Kidney glomerular epithelial cell (primary cell): ENCODE results near the gene SLC17A5.
"Not testable (repeated sequence)": the region's sequence is repeated elsewhere in the genome, so short reads cannot be mapped to it uniquely, and the experiment has no call there.

Experiments used
- DNase-seq: peaks from one replicate; lab custom pipeline; 2025; lab: John Stamatoyannopoulos, UW

The SLC17A5 gene

DNA sequence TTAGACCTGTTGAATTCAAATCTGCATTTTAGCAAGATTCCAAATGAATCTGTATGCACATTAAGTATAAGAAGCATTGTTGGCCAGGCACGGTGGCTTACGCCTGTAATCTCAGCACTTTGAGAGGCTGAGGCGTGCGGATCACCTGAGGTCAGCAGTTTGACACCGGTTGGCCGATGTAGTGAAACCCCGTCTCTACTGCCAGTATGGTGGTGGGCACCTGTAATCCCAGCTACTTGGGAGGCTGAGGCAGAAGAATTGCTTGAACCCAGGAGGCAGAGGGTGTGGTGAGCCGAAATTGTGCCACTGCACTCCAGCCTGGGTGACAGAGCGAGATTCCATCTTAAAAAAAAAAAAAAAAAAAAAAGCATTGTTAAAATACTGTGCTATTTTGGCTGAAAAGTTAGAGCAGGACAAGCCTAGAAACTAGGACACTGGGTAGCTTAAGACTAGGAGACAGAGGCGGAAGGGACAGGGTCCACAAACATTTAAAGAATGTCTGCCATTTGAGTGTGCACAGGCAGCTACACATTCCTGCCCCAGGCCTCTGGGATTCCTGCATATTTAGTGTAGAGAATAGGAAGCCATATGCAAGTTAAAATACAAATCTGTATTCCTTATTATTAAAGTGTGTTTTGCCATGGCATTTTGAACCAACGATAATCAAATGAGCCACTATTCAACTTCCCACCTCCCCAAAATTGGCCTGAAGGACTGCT, 87.9 kb downstream of the SLC17A5 start:
- DNase-seq: no peak

DNA sequence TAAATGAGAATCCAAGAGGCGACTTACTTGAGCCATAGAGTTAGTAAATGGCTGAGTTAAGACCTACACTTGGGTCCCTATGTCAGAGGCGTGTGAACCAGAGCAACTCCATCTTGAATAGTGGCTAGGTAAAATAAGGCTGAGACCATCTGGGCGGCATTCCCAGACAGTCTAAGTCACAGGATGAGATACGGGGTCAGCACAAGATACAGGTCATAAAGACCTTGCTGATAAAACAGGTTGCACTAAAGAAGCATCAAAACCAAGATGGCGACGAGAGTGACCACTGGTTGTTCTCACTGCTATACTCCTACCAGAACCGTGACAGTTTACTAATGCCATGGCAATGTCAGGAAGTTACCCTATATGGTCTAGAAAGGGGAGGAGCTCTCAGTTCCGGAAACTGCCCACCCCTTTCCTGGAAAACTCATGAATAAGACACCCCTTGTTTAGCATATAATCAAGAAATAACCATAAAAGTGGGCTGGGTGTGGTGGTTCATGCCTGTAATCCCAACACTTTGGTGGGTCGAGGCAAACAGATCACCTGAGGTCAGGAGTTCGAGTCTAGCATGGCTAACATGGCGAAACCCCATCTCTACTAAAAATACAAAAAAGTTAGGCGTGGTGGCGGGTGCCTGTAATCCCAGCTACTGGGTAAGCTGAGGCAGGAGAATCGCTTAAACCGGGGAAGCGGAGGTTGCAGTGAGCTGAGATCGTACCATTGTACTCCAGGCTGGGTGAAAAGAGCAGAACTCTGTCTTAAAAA, 89.0 kb downstream of the SLC17A5 start:
- DNase-seq: no peak

DNA sequence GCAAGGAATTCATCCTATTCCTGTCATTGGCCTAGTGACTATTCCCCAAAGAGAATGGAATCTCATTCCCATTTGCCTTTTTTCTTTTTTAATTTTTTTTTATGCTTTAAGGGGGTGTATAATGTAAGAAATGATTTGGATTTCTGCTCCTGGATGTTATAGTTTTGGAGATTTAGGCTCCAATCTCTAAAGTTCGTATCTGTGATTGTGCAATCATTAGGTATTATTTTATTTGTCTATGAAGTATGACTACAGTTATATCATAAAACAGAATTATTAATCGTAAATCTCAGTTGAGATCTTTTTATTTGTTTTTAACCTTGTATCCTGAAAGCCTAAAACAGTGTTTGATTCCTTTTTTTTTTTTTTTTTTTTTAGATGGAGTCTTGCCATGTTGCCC, 91.2 kb downstream of the SLC17A5 start:
- no peak for DNase-seq

- no peak for DNase-seq
Observed at GRCh38 chr6:73560853-73561407, 92.9 kb downstream of the SLC17A5 start.

- no peak for DNase-seq
Observed at GRCh38 chr6:73560182-73560732, 93.5 kb downstream of the SLC17A5 start.

DNA sequence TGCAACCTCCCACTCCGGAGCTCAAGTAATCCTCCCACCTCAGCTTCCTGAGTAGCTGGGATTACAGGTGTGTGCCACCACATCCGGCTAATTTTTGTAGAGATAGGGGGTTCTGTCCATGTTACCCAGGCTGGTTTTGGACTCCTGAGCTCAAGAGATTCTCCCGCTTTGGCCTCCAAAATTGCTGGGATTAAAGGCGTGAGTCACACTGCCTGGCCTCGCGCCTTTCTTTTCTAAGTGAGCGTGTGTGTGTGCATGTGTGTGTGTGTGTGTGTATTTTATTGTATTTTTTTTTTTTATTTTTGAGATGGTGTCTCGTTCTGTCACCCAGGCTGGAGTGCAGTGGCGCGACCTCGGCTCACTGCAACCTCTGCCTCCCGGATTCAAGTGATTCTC, 94.4 kb downstream of the SLC17A5 start:
- not testable (repeated sequence) for DNase-seq

DNA sequence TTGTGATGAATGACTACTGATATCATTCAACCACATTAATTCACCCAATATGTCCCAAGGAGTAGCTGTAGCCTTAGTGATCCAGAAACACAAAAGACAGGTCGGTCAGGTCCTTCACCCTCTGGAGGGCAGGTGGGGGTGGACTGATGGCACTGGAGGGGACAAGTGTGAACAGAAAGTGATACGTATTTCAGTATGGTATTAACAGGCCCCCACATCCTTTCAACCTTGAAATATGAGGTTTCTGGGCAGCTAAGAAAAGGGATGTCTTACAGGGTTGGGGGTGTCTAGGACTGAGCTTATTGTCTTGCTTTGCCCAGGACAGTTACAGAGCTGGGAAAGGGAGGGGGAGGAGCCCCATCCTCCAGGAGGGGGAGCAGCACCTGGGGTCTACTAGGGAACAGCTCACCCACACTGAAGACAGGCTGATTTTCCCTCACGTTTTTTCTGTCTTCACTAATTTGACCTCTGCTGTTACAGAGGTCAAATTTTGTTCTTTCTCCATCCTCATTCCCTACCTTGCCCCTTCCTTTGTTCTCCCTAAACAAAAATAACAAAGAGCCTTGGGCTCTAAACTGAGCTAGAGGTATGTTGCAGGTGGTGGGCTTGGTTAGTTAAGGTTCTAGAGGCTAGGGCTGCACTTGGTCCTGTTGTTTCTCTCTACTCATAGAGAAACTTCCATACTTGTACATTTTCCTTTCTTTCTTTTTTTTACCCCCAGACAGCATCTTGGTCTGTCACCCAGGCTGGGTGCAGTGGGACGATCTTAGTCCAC, 95.0 kb downstream of the SLC17A5 start:
- DNase-seq: no peak

DNA sequence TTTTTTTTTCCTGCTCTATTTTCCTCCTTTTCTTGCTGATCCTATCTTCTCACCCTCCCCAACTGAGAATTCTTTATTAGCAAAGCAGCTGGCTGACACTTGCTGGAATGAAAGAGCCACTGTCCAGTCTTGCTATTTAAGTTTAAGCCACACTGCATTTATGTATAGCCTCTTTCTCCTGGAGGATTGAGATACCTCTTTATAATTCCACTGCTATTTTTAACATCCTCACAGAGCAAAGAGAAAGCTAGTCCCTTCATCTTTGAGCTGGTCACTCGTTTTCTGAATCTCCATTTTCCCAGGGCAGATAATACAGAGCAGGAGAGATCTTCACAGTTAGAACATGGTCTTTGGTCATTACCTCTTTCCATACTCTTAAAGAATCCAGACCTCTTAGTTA, 97.0 kb downstream of the SLC17A5 start:
- no peak for DNase-seq

- DNase-seq: not testable (repeated sequence)
Observed at GRCh38 chr6:73555380-73555949, 98.3 kb downstream of the SLC17A5 start.

GRCh38 chr6:73551115-73551514, 102.7 kb downstream of the SLC17A5 start:
- not testable (repeated sequence) for DNase-seq

GRCh38 chr6:73548458-73549446, 105.0 kb downstream of the SLC17A5 start:
- DNase-seq: no peak

DNA sequence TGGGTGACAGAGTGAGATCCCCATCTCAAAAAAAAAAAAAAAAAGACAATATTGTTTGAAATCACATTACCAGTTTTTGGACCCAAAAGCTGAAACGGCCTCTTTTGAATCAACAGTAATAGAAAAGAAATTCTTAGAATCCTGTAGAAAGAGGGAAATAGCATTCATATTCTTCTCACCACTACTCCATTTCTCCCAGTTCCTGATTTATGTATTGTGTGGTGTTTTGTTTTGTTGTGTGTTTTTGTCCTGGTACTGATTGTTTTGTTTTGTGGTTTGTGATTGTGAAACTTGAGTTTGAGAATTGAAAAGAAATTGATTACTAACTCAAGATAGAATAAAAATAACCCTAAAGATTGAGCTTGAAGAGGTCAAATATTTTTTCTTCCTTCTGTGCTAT, 106.8 kb downstream of the SLC17A5 start:
- no peak for DNase-seq
